ENCODE data around the gene SPCS1.
"Not testable (repeated sequence)": the region's sequence is repeated elsewhere in the genome, so short reads cannot be mapped to it uniquely, and the experiment has no call there.

The SPCS1 gene
- 48.5 to 49.9 reads per million in 2 donors for total RNA-seq

DNA sequence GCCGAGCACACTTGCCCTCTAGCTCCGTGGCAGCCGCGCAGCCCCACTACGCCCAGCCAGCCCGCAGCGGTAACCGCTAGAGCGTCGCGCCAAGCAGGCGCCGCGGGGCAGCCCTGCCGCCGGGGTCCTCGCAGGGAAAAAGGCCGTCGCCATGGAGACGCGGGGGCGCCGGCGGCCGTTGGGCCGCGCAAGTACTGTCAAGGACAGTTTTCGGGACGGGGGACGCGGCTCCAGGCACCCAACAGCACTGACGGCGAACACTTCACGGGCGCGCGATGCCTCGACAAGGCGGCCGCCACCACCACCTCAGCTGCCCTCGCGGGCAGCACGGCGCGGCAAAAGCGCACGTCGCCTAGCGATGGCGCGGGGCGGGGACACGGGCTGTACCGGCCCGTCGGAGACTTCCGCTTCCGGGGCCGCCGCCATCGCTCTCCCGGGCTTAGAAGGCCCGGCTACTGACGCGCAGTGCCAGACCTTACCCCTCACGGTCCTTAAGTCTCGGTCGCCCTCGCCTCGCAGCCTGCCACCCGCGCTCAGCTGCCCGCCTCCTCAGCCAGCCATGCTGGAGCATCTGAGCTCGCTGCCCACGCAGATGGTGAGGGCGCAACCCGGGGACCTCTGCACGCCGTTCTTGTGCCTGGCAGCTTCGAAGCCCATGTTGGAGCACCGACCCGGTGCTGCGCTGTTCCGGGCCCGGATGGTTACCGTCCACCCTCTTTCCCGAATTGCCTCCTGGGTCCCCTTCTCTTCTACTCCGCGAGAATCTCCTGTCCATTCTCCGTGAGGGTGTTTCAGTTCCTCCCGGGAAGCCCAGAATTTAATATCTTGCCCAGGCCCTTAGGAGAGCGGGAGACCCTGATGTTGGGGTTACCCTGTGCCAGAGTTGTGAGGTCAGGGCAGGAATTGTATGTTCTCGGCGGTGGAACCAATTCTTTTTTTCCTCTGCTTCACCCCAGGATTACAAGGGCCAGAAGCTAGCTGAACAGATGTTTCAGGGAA is at the start of gene SPCS1, which contains the start of gene GLT8D1:
SPCS1 (plus strand) TSS at position 419 of the 999 bp plus-strand sequence; CDS start at position 560, 141 bp downstream.
GLT8D1 (minus strand) TSS at position 104 of the 999 bp plus-strand sequence. CDS start 5,331 bp downstream, outside the sequence.
- peak; percentile 82 for DNase-seq

- DNase-seq: no peak
Observed at GRCh38 chr3:52660046-52660445, 45.9 kb upstream of the SPCS1 start.

DNA sequence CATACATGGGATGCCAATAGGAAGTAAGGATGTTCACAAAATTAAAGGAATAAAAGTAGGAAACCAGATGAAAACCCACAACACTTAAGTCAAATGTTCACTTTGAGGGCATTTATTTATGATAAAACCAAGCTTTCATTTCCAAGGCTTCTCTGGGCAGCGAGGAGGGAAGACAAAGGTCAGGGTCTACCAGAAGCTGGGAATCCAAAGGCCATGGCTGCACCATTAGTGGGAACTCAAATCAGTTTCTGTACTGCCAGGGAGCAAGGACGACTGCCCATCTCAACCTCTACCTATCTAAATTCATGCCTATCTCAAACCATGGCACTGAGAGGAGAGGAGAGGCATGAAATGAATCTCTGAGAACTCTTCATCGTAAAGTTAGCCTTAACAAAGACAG is 42.8 kb upstream of the SPCS1 start:
- no peak for DNase-seq

- DNase-seq: no peak
Observed at GRCh38 chr3:52670621-52671521, 35.0 kb upstream of the SPCS1 start.

DNA sequence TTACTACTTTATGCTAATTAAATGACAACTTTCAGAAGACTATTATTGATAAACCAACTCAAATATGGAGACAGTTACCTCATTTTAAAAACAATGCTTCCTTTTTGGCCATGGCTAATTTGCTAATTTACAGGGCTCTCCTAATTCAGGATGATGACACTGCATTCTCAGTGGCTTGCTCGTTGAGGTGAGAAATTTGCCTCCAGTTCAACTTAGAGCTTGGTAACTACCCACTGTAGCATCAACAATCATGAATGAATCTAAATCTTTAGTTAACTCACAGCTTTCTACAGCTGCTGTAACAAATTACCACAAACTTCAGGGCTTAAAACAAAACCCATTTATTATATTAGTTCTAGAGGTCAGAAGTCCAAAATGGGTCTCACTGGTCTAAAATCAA is 34.2 kb upstream of the SPCS1 start:
- no peak for DNase-seq

- not testable (repeated sequence) for DNase-seq
Observed at GRCh38 chr3:52676201-52676600, 29.7 kb upstream of the SPCS1 start.

- DNase-seq: no peak
Observed at GRCh38 chr3:52678265-52679198, 27.4 kb upstream of the SPCS1 start.

DNA sequence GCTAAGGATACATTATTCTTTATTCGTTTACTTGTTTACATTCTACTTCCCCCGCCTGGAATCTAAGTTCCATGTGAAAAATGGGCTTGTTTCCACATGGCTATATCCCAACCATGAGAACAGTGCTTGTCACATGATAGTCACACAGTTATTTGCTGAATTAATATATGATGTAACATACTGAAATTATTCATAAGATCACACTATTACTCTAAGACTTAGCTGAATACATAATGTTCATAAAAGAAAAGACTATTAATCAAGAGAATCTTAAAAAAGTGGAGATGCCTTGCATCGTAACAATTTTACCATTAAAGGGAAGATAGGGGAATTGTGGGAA is 26.7 kb upstream of the SPCS1 start:
- DNase-seq: no peak

DNA sequence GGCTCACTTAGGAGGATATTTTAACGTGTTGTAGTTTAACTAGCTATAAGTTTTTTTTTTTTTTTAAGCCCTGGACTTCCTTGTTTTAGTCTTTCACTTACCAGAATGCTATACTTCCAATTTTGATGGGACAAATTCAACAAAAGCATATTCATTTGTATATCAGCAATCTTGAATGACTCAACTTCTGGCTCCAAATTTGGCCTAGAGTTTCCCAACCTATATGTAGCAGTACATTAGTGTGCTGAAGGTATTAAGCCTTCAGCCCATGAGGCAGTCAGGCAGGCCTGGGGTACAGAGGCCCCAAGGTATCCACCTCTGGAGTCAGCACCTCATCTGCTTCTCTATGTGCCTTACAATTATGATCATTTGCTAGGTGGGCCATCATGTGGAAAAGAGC is 26.1 kb upstream of the SPCS1 start:
- no peak for DNase-seq

- DNase-seq: no peak
Observed at GRCh38 chr3:52681596-52681995, 24.3 kb upstream of the SPCS1 start.

GRCh38 chr3:52682016-52682415 is 23.9 kb upstream of the SPCS1 start:
- no peak for DNase-seq

GRCh38 chr3:52683611-52684010 is 22.3 kb upstream of the SPCS1 start:
- DNase-seq: no peak

DNA sequence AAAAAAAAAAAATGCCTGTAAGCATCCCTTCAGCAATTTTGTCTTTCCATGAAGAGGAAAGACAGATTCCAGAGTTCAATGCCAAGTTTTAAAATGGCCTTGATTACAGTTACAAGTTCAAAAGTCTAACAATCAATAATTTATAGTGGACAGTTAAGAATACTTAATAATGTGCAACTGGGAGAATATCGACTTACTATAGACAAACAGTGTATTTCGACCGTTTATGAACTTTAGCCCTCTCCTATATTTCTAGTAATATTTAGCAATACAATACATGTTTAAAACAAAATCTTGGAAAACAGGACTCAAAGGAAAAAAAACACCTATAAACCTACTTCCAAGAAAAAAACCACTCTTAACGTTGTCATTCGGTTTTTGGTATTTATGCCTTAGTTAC is 21.7 kb upstream of the SPCS1 start:
- DNase-seq: no peak

DNA sequence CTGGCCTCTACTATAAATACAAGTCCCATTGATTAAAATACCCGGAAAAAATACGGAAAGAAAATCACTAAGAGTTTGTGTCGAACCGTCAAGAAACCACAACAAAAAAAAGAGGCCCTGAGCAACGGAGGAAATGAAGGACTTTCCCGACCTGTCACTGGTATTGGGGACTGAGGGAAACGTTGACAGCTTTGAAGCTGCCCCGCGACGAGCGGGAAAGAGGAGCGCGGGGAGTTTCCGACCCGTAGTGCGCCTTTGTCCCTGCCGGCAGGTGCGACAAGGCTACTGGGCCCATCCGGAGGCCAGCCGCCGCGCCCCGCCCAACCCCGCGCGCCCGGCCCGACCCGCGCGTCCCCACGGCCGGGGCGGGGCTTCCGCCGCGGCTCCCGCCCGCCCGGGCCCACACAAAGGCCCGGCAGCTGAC is 20.6 kb upstream of the SPCS1 start:
- peak; percentile 72 for DNase-seq

- peak; percentile 88 for DNase-seq
Observed at GRCh38 chr3:52685709-52686691, 19.9 kb upstream of the SPCS1 start, which contains the start of the genes GNL3 and PBRM1. Gene GNL3, plus strand, starts transcription at chr3:52686032. Its CDS starts 61 bp downstream, at chr3:52686093. Gene PBRM1, minus strand, starts transcription at chr3:52685913.

DNA sequence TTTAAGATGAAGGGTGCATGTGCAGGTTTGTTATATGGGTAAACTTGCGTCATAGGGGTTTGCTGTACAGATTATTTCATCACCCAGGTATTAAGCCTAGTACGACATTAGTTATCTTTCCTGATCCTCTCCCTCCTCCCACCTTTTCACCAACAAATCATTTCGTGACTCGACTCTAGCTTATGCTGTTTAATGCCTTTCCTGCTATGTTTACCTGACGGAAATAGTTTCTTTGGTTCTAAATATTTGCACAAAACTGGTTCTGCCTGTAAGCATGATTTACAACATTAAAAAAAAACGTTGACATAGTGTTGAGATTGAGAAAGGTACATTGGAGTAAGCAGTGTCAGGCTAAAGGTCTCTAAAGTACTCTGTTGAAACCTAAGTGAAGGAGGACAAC is 17.6 kb upstream of the SPCS1 start:
- DNase-seq: no peak

DNA sequence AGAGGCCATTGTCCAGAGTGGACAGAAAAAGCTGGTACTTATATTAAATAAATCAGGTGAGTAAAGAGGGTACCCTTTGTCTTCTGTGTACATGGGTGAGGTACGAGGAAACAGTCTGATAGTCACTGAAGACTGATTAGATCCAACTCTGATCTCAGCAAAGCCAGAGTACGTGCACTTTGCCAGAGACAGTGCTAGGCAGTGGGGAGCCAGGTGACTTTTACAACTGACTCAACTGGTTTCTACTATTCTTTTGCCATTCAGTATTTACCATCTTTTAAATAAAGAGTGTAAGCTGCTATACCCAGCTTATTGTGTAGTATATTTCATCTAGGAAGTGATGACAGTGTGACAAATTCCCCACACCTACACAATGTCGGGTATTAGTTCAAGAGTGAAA is 16.8 kb upstream of the SPCS1 start:
- DNase-seq: no peak

DNA sequence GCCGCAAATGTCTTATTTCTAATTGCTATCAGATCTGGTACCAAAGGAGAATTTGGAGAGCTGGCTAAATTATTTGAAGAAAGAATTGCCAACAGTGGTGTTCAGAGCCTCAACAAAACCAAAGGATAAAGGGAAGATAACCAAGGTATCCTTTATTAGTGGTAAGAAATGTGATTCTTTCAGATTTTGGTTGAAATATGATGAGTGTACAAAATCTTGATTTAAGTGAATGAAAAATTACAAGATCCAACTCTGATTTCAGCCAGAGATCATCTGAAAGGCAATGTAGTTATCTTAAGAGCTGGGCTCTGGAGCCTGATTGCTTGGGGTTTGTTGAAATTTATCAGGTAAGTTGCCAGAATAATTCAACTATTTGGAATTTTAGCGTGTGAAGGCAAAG is 15.3 kb upstream of the SPCS1 start:
- DNase-seq: no peak

- DNase-seq: no peak
Observed at GRCh38 chr3:52693071-52693470, 12.8 kb upstream of the SPCS1 start.

DNA sequence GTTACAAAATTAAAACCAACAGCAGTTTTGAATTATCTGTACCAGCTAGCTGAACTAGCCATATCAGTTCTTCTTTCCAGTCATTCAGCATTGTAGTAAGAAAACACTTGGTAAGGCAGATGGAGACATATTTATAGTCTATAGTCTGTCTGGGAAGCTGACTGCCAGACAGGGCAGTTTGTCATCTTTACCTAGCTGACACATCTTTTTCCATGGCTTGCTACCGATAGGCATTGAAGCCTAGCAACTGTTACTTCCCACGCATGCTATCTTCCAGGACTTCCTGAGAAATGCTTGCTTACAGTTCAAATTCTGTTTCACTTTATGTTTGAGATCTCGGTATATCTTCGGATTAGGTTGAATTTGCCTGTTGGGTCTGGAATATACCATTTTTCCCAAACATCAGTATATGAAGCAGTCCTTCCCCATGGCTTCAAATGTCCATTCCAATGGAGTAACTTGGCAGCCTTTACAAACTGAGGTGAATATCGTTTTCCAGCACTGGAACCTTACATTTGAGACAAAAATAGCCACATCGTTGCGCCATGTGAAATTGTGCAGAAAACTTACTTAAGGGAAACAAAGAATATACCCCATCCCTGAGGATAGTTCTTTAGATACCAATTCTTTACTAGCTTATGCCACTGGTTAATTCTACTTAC is 11.2 kb upstream of the SPCS1 start:
- DNase-seq: no peak

Data from activated gamma-delta T cell (primary cell).